LNCaP clone FGC (cell line): ENCODE data around the gene PAPPA.
A peak's percentile ranks its signal among the peaks of the same experiment; 100 is the strongest.

Source experiments
- DNase-seq: peaks from one replicate; pipeline ENCODE4 v3.0.0-alpha.2; 2011; ENCODE audit warnings: low read depth
- H3K4me3 ChIP-seq: 2 replicates; pipeline ENCODE4 v1.5.1; 2011; ENCODE audit warnings: mild to moderate bottlenecking, low read depth, low read length, control low read depth
- TF ChIP-seq, protein P1 (sequence below): IDR thresholded peaks from 2 replicates; pipeline ENCODE4 v1.5.1; 2012; ENCODE audit warnings: mild to moderate bottlenecking; ENCODE audit not compliant: control insufficient read depth, insufficient read depth; ENCODE audit errors: extremely low read depth

PAPPA gene

DNA sequence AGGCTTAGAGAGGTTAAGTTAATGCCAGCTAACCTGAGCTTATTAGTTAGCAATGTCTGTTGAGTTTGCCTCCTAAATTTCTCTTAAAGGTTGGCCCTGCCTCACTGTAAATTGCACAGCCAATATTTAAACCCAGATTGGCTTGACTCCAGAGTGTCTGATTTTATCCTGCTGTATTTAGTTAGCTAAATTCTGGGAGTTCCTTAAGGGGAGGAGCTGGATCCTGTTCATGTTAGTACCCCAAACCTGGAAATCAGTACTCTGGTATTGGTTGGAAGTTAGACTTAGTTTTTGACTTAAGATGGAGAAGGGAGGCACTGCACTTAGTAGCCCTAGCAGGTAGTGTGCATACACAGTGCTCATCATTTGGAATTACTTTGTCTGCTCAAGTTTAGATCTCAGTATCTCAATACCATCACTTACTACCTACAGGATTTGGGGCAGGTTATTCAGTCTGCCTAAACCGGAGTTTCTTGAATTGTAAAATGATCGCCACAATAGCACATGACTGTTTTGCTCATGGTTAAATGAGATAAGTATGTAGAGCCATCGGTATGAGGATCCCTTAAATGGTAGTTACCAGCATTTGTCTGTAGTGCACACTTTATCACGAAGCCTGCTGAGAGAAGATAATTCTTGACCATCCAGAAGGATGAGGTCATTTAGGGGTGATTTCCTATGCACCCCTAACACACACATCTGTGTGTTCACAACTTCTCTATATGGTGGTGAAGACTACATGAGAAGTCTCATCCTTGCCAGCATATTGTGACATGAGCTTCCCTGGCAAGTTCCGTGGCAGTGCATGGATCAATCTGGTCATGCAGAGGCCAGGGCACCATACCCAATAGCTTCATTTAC is 268.8 kb downstream of the PAPPA start:
- TF ChIP-seq, protein P1, sequence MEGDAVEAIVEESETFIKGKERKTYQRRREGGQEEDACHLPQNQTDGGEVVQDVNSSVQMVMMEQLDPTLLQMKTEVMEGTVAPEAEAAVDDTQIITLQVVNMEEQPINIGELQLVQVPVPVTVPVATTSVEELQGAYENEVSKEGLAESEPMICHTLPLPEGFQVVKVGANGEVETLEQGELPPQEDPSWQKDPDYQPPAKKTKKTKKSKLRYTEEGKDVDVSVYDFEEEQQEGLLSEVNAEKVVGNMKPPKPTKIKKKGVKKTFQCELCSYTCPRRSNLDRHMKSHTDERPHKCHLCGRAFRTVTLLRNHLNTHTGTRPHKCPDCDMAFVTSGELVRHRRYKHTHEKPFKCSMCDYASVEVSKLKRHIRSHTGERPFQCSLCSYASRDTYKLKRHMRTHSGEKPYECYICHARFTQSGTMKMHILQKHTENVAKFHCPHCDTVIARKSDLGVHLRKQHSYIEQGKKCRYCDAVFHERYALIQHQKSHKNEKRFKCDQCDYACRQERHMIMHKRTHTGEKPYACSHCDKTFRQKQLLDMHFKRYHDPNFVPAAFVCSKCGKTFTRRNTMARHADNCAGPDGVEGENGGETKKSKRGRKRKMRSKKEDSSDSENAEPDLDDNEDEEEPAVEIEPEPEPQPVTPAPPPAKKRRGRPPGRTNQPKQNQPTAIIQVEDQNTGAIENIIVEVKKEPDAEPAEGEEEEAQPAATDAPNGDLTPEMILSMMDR: no peak
- peak; percentile 15 for DNase-seq
- H3K4me3 ChIP-seq: no peak overlapping the region

DNA sequence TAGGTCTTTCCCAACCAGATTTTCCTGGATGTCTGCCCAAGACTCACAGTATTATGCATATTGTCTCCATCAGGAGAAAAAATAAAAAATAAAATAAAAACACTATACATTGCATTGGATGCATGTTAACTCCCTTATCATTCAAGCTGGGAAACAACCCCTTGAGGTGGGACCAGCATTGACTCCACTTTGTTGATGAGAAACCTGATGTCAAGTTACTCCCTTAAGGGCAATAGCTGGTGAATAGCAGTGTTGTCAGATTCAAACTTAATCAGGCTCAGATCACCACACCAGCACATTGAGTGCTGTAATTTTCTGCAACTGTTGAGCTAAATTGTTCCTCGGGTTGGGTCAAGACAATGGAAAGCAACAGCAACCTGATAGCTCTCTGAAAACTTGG is 269.6 kb downstream of the PAPPA start:
- no peak overlapping the region for H3K4me3 ChIP-seq
- TF ChIP-seq, protein P1: no peak
- DNase-seq: no peak

DNA sequence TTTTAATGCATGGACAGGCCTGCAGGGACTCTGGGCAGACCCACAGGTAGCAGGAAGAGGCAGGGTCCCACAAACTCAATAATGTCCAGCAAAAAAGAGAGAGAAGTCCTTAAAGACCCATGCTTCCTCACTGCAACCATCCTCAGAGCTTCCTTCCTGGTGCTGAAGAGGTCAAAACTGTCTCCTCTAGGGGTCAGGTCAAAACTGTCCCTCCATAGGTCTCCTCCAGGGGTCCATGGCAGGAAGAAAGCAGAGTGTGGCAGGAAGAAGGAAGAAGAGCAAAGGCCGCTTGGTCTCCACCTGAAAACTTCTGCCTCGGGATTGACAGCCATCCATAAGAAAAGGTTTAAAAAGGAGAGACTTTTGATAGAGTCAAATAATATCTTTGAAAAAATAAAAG is 271.7 kb downstream of the PAPPA start:
- DNase-seq: no peak
- H3K4me3 ChIP-seq: no peak overlapping the region
- TF ChIP-seq, protein P1: no peak

DNA sequence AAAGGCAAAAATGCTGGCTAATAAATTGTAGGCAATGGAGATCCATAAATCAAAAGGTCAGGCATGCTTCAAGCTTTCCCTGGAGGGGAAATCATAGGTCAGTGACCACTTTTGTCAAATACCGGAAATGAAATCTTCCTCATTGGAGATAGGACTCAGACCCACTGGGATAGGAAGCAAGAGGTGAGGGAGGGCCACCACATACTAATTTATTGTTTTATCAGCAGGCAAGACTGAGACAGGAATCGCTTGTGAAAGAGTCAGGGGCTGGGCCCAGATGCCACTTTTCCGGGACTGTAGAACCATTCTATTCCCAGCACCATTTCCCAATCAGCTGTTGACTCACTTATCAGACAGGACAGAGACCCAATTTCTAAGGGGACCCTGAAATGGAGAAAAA is 277.3 kb downstream of the PAPPA start:
- no peak overlapping the region for H3K4me3 ChIP-seq
- TF ChIP-seq, protein P1: no peak
- DNase-seq: no peak

DNA sequence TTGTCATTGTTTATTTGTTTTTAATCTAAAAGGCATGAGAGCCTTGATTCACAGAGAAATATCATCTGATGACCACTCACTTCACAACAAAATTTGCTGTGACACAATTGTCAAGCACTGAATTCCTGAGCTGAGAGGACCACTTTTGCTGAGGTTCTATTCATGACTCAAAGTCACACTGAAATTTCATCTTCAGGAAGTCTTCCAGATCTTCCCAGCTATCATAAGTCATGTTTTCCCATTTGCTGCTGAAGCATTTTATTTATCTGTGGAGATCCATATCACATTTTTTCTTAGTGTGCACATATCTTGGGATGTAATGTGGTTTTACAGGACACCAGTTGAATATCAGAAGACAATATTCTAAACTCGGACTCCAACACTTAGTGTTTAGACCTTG is 278.5 kb downstream of the PAPPA start:
- TF ChIP-seq, protein P1: no peak
- no peak overlapping the region for H3K4me3 ChIP-seq
- no peak for DNase-seq

DNA sequence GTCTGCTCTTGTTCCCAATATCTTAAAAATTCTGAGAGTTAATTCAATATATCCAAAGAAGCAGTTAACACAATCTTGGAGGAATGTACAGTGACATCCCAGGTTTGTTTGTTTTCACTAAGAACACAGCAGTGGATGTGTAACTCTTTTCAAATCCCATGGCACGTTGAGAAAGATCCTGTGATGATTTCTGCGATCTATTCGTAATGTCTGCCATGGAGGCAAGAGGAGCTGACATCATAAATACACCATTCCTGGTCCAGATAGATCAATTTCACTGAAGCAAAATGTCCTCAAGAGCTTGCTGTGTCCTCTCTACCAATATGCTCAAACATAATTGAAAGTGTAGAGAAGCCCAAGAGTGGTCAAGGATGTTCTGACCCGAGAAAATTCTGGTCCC is 280.7 kb downstream of the PAPPA start:
- H3K4me3 ChIP-seq: no peak overlapping the region
- TF ChIP-seq, protein P1: no peak
- no peak for DNase-seq

DNA sequence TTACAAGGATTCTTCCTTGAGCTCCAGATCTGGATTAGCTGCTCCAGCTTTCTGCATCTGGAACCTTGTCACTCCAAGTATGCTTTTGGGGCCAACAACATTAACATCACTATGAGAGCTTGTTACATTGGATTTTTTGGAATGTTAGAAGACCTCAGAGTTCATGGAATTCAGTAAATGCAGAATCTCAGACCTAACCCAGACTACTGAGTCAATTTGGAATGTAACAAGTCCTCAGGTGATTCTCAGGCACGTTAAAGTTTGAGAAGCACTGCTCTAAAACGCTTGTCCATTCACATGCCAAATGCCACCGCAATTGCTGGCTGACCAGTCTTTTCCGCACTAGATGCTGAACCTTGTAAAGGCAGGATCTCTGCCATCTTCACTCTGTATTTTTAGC is 282.1 kb downstream of the PAPPA start:
- H3K4me3 ChIP-seq: no peak overlapping the region
- DNase-seq: no peak
- TF ChIP-seq, protein P1: no peak
